Measurements from ENCODE around the gene RAVER1. TPM values are rescaled to one million over a fixed set of nuclear protein-coding genes. Genes with fewer than 3 reads are reported as not detected.
A peak's percentile ranks its signal among the peaks of the same experiment; 100 is the strongest.

The RAVER1 gene
- total and polyA plus RNA-seq, 2 of the 13 experiments (the other 11 are each of a cell fraction or from before 2014, with no cell fraction given): 3.6 to 7.9 TPM

GRCh38 chr19:10271543-10272086 lies 61.7 kb downstream of the RAVER1 start:
- no peaks in the 10 kb centered on the region for H3K9me3 ChIP-seq (ENCODE audit: low read length)
- in situ Hi-C loops (cut with HindIII; ENCODE audit: extremely low pct_ligation_motif_present, low pct_unique_long_range_greater_than_20kb) (loop anchor here (5.0 kb wide), 1 partner anchor 121 kb away; no protein-coding TSS in a partner anchor), intact Hi-C loops (cut with micrococcal nuclease; ENCODE audit: unreplicated experiment) (loop anchor here (2.0 kb wide), 1 partner anchor 15 kb away; the partner anchor contains the start of gene ICAM4)
- H3K27me3 ChIP-seq (ENCODE audit: control insufficient read depth in 1 of 2, insufficient read depth in 2 of 2, low read length in 2 of 2): no peaks in the 10 kb centered on the region
- WGBS (ENCODE audit: low lambda C conversion rate): 34% methylated on average over 8 of the region's 12 CpGs
- ChIA-PET CTCF (ENCODE audit: low intra/inter-chr PET ratio, low total read pairs) (interaction anchor here (3.6 kb wide), 1 partner anchor 118 kb away, joined by 47 read pairs; no protein-coding TSS in a partner anchor), POLR2A (interaction anchor here (0.6 to 6.5 kb wide), 22 partner anchors 8 to 234 kb away, joined by 3 to 149 read pairs (median 4); partner anchors contain the start of genes CDC37, ICAM4, ICAM5 and RAVER1)
- TF ChIP-seq PRMT3 (CRISPR knock-in tag; IDR thresholded peaks at IDR 0.05; ENCODE audit: borderline replicate concordance, low read depth) (0 out of 2 replicates have a peak, but pooled peaks have one; percentile 8), FOXA1 (IDR thresholded peaks at IDR 0.05) (no peak), FOXA1 (CRISPR knock-in tag; IDR thresholded peaks at IDR 0.05) (no peak), ZNF44 (CRISPR knock-in tag; IDR thresholded peaks at IDR 0.05) (no peak), SP140L (CRISPR knock-in tag; IDR thresholded peaks at IDR 0.05; ENCODE audit: borderline replicate concordance) (no peak), LCORL (IDR thresholded peaks at IDR 0.05) (peak; percentile 85; the same call in 1 of the 2 replicates), LCORL (CRISPR knock-in tag; IDR thresholded peaks at IDR 0.05) (no peak), SPEN (CRISPR knock-in tag; IDR thresholded peaks at IDR 0.05; ENCODE audit: low read depth) (0 out of 2 replicates have a peak, but pooled peaks have one; percentile 27), MIER2 (CRISPR knock-in tag; IDR thresholded peaks at IDR 0.05) (no peak)
- TF ChIP-seq, protein P1, sequence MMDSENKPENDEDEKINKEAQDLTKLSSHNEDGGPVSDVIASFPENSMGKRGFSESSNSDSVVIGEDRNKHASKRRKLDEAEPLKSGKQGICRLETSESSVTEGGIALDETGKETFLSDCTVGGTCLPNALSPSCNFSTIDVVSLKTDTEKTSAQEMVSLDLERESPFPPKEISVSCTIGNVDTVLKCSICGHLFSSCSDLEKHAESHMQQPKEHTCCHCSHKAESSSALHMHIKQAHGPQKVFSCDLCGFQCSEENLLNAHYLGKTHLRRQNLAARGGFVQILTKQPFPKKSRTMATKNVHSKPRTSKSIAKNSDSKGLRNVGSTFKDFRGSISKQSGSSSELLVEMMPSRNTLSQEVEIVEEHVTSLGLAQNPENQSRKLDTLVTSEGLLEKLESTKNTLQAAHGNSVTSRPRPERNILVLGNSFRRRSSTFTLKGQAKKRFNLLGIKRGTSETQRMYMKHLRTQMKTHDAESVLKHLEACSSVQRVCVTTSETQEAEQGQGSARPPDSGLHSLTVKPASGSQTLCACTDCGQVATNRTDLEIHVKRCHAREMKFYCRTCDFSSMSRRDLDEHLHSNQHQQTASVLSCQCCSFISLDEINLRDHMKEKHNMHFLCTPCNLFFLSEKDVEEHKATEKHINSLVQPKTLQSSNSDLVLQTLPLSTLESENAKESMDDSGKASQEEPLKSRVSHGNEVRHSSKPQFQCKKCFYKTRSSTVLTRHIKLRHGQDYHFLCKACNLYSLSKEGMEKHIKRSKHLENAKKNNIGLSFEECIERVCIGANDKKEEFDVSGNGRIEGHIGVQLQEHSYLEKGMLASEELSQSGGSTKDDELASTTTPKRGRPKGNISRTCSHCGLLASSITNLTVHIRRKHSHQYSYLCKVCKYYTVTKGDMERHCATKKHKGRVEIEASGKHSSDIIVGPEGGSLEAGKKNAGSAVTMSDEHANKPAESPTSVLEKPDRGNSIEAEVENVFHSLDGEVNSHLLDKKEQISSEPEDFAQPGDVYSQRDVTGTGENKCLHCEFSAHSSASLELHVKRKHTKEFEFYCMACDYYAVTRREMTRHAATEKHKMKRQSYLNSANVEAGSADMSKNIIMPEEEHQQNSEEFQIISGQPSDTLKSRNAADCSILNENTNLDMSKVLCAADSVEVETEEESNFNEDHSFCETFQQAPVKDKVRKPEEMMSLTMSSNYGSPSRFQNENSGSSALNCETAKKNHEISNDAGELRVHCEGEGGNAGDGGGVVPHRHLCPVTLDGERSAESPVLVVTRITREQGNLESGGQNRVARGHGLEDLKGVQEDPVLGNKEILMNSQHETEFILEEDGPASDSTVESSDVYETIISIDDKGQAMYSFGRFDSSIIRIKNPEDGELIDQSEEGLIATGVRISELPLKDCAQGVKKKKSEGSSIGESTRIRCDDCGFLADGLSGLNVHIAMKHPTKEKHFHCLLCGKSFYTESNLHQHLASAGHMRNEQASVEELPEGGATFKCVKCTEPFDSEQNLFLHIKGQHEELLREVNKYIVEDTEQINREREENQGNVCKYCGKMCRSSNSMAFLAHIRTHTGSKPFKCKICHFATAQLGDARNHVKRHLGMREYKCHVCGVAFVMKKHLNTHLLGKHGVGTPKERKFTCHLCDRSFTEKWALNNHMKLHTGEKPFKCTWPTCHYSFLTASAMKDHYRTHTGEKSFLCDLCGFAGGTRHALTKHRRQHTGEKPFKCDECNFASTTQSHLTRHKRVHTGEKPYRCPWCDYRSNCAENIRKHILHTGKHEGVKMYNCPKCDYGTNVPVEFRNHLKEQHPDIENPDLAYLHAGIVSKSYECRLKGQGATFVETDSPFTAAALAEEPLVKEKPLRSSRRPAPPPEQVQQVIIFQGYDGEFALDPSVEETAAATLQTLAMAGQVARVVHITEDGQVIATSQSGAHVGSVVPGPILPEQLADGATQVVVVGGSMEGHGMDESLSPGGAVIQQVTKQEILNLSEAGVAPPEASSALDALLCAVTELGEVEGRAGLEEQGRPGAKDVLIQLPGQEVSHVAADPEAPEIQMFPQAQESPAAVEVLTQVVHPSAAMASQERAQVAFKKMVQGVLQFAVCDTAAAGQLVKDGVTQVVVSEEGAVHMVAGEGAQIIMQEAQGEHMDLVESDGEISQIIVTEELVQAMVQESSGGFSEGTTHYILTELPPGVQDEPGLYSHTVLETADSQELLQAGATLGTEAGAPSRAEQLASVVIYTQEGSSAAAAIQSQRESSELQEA (CRISPR knock-in tag; IDR thresholded peaks at IDR 0.05; ENCODE audit: not compliant biosample characterization): peak; percentile 12
- TF ChIP-seq, protein P2, sequence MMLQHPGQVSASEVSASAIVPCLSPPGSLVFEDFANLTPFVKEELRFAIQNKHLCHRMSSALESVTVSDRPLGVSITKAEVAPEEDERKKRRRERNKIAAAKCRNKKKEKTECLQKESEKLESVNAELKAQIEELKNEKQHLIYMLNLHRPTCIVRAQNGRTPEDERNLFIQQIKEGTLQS (CRISPR knock-in tag; IDR thresholded peaks at IDR 0.05): no peak
- BruUV-seq (replicated peaks): TSS peak; percentile 90
- peak overlapping the region; percentile 87 for H3K4me2 ChIP-seq (ENCODE audit: low read depth, low read length)
- no peak for DNase-seq (ENCODE audit: low spot score)
- peak overlapping the region; percentile 68 to 81 (median 76) for H3K4me3 ChIP-seq (replicated peaks in 1 of 3; ENCODE audit: insufficient read depth in 1 of 3, low read depth in 2 of 3, low read length in 3 of 3)
- peak overlapping the region; percentile 85 for H3K27ac ChIP-seq (ENCODE audit: extremely low read length, insufficient read depth, low read length)
- peak overlapping the region; percentile 79 for H3K9ac ChIP-seq (ENCODE audit: insufficient read depth, low read depth, low read length)
- peak; percentile 3; the same call in 1 of the 3 replicates for ATAC-seq
- peaks cover 5 to 15% of the 10 kb centered on the region in 2 experiments; a peak in 3 of 5 replicates for H3K36me3 ChIP-seq (replicated peaks in 1 of 2; ENCODE audit: control insufficient read depth in 1 of 2, insufficient read depth in 2 of 2, low read length in 2 of 2)
- no peaks in the 10 kb centered on the region for H4K20me1 ChIP-seq (ENCODE audit: insufficient read depth, low read length)
- peaks cover 28% of the 10 kb centered on the region for H3K79me2 ChIP-seq (ENCODE audit: insufficient read depth, low read length)
- H2AFZ ChIP-seq (ENCODE audit: low read length): no peak overlapping the region
- H3K4me1 ChIP-seq (ENCODE audit: insufficient read depth, low read length): peaks cover 62% of the 10 kb centered on the region
- no peak for FAIRE-seq

All from HepG2 (cell line).